ENCODE measurements around the gene PITX2. TPM values are rescaled to one million over a fixed set of nuclear protein-coding genes. Genes with fewer than 3 reads are reported as not detected.

PITX2 gene
- total RNA-seq, 1 experiment from 2014 or later = 8.3 TPM

DNA sequence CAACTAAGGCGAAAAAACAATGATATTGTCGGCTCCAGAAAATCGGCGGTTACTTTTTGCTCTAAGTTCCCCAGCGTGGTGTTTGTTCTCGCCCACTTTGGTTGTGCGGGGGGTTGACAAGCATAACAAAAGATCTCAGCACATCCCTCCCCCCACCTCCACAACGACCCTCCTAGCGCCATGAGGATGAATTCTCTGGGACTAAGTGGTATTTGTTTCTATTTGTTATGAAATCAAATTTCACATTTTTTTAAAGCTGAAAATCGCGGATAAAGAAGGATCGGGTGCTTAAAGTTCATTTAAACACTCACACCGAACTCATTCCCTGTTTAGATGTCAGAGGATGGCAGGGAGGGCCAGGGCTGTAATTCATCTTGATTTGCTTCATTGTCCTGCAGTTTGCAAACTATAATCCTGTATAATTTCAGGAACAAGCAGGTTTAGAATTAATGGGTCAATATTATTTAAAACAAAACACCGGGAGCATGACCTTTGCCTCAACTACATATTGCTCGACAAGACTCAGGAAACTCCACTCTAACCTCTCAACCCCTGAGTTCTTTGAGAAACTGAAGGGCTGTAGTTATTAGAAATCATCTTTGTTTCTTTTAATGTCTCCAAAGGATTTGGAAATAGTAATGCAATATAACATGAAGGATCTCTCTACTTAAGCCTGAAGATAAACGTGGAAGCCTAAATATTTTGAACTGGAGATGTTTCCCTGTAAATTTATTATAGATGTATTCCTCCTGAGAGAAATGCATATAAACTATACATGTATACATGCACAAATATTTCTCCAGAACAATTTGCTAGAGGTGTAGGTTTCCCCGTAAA lies 6.4 kb downstream of the PITX2 start:
- Histone ChIP-seq H2AFZ (ENCODE audit: low read depth, low read length, poor library complexity, severe bottlenecking) (no peak overlapping the region), H3K36me3 (ENCODE audit: control insufficient read depth in 1 of 2, insufficient read depth in 2 of 2, low read length in 2 of 2) (0 out of 4 replicates have a peak, but pooled peaks cover 0 to 4% of the 10 kb centered on the region in 2 experiments), H3K9me2 (ENCODE audit: insufficient read depth) (no peaks in the 10 kb centered on the region), H3K4me1 (ENCODE audit: control insufficient read depth in 1 of 2, insufficient read depth in 2 of 2, low read length in 2 of 2) (no peaks in the 10 kb centered on the region), H3K4me2 (ENCODE audit: low read length) (no peak overlapping the region), H3K9ac (ENCODE audit: low read length) (no peak overlapping the region), H4K20me1 (ENCODE audit: insufficient read depth) (no peaks in the 10 kb centered on the region), H3K27ac (ENCODE audit: low read depth, low read length) (no peak overlapping the region), H3K4me3 (replicated peaks in 1 of 2; ENCODE audit: low read depth in 1 of 2, low read length in 2 of 2) (no peak overlapping the region), H3K79me2 (ENCODE audit: insufficient read depth, low read length) (no peaks in the 10 kb centered on the region), H3K27me3 (ENCODE audit: insufficient read depth, low read length) (no peaks in the 10 kb centered on the region), H3K9me3 (ENCODE audit: control insufficient read depth in 1 of 2, insufficient read depth in 1 of 2, low read depth in 1 of 2, low read length in 2 of 2) (no peaks in the 10 kb centered on the region)
- no TSS peak for BruUV-seq (replicated peaks)
- TF ChIP-seq ATF3 (IDR thresholded peaks at IDR 0.05) (no peak), ZNF274 (IDR thresholded peaks at IDR 0.05; ENCODE audit: low read depth, low read length) (no peak), POLR2A (IDR thresholded peaks at IDR 0.05; ENCODE audit: borderline replicate concordance, extremely low read depth, insufficient read depth, insufficient read length) (no peak), CBX3 (IDR thresholded peaks at IDR 0.05; ENCODE audit: low read depth) (no peak), CTCF (IDR thresholded peaks at IDR 0.05 in 2 of 3, conservative IDR thresholded peaks at IDR 0.05 in 1 of 3; ENCODE audit: borderline replicate concordance in 1 of 3, insufficient read depth in 1 of 3, low read depth in 2 of 3, low read length in 2 of 3) (no peak), JUND (IDR thresholded peaks at IDR 0.05) (no peak), CEBPB (IDR thresholded peaks at IDR 0.05; ENCODE audit: low read depth) (no peak), FOSL1 (IDR thresholded peaks at IDR 0.05; ENCODE audit: low read depth) (no peak), YY1 (IDR thresholded peaks at IDR 0.05; ENCODE audit: extremely low read depth, insufficient replicate concordance, low read depth, low read length) (no peak), SRF (IDR thresholded peaks at IDR 0.05; ENCODE audit: low read depth) (no peak), SIN3A (IDR thresholded peaks at IDR 0.05; ENCODE audit: low read depth) (no peak), ZFX (IDR thresholded peaks at IDR 0.05) (no peak), SP1 (IDR thresholded peaks at IDR 0.05; ENCODE audit: low read depth) (no peak), EGR1 (IDR thresholded peaks at IDR 0.05; ENCODE audit: low read depth) (no peak)
- TF ChIP-seq, protein P1, sequence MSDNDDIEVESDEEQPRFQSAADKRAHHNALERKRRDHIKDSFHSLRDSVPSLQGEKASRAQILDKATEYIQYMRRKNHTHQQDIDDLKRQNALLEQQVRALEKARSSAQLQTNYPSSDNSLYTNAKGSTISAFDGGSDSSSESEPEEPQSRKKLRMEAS (IDR thresholded peaks at IDR 0.05) = no peak
- ChIA-PET RAD21 (ENCODE audit: low non-redundant PET in 1 of 2, low total read pairs in 2 of 2, uncharacterized antibody in 2 of 2, unreplicated experiment in 2 of 2) (interaction anchor here in 1 of 2 experiments (0.6 kb wide), 1 partner anchor 692 kb away, joined by 3 read pairs; no protein-coding TSS in a partner anchor), POLR2A (no interaction called here), CTCF (no interaction called here)
- intact Hi-C loops (cut with micrococcal nuclease) = no loop called here
- ATAC-seq (no peak), DNase-seq (ENCODE audit: low read depth, low spot score) (no peak)

Measured in HCT116 (cell line).